Testis (tissue), 3 donors: ENCODE measurements around the gene GARRE1. TPM values are rescaled to one million over a fixed set of nuclear protein-coding genes. Genes with fewer than 3 reads are reported as not detected.

Experiments
- DNase-seq: peaks from one replicate; pipeline ENCODE4 v3.0.0-alpha.2; 2019
- H3K27ac ChIP-seq, 2 donors: fragments of 200-600 bp; sonication (generic); one replicate each; pipeline ENCODE4 v1.5.1; 2019
- H3K27me3 ChIP-seq: fragments of 200-600 bp; sonication (generic); one replicate; pipeline ENCODE4 v1.5.1; 2019
- H3K36me3 ChIP-seq: fragments of 200-600 bp; sonication (generic); one replicate; pipeline ENCODE4 v1.5.1; 2017; ENCODE audit warnings: low read depth; ENCODE audit errors: missing control alignments
- H3K4me1 ChIP-seq: fragments of 200-600 bp; sonication (generic); one replicate; pipeline ENCODE4 v1.5.1; 2019
- H3K4me3 ChIP-seq, 2 donors: fragments of 200-600 bp; sonication (generic); one replicate each; pipeline ENCODE4 v1.5.1; 2017 to 2019
- H3K9me3 ChIP-seq: fragments of 200-600 bp; sonication (generic); one replicate; pipeline ENCODE4 v1.5.1; 2017
- POLR2A ChIP-seq: fragments of 450-650 bp; IDR thresholded peaks from one replicate; pipeline ENCODE4 v1.6.1; 2017; ENCODE audit warnings: antibody characterized with exemption, mild to moderate bottlenecking, moderate library complexity
- WGBS, 2 donors: methylation state at CpG; one replicate each; pipeline ENCODE4 v1.1.5; 2018; 5-methylcytosine and 5-hydroxymethylcytosine counted together
- intact Hi-C: fragments of 100-400 bp; cut with DNase I; formaldehyde crosslinking; loops from one replicate; pipeline ENCODE4 v1.15.1; 2023; ENCODE audit warnings: low total_unique reads
- polyA plus RNA-seq: library from polyadenylated mRNA; stranded (reverse); fragments of 350-450 nt; fragmentation: Illumina TruSeq; extraction: RNeasy Lipid Tissue Mini Kit (QIAGEN cat#74804); gene quantifications from one replicate; pipeline ENCODE4 v1.2.3, GENCODE V29; 2014; ENCODE audit warnings: low read depth, low replicate concordance; ENCODE audit not compliant: insufficient read depth
- total RNA-seq, 2 donors: library from RNA; depleted of rRNA; stranded (reverse); fragments of >200 nt; gene quantifications; one replicate each; pipeline ENCODE4 v1.2.3, GENCODE V29; 2016
- TF ChIP-seq, protein P1 (sequence below), 3 experiments: fragments of 450-650 bp in 2 of 3; fragments of 200-600 bp in 1 of 3; sonication (generic) in 1 of 3; IDR thresholded peaks; one replicate each; pipeline ENCODE4 v1.5.1; 2016 to 2019; ENCODE audit warnings: antibody characterized with exemption in 3 of 3, mild to moderate bottlenecking in 2 of 3, moderate library complexity in 1 of 3

GARRE1 gene
- total and polyA plus RNA-seq, 3 donors from 2014 or later, result 21.1 to 38.4 (median 33.7) TPM

DNA sequence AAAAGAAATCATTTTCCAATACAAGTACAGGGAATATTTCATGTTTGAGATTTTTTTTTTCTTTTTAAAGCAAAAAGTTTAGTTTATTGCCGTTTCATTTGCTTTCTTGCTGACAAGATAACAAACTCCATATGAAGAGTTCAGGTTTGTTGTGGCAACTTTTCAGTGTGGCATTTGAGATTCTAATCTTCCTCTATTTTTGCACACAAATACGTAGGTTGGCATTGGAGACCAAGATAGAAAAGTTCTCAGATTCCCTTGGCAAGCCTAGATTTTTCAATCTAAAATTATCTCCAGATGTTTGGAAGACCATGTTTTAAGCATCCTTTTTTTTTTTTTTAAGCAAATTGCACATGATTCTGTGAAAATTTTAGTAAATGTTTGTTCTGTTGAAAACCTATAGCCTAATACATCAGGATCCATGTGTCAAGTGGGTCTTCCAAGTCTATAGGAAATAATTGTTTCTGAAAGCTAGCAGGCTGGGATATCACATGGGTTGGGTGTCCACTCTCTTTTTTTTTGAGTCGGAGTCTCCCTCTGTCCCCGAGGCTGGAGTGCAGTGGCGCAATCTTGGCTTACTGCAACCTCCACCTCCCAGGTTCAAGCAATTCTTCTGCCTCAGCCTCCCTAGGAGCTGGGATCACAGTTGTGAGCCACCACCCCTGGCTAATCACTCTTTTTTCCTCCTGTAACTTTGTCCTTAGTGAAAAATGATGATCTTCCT lies 2.6 kb downstream of the GARRE1 start:
- Histone ChIP-seq H3K4me1 (peaks cover 10% of the 10 kb centered on the region), H3K27ac (peak overlapping the region in 1 of 2 donors; percentile 30), H3K36me3 (no peaks in the 10 kb centered on the region), H3K27me3 (no peaks in the 10 kb centered on the region), H3K4me3 (no peak overlapping the region), H3K9me3 (no peaks in the 10 kb centered on the region)
- 52 to 58% methylated on average over 5 of the region's 5 CpGs for WGBS, 2 donors
- DNase-seq, result no peak
- no peak for TF ChIP-seq POLR2A
- TF ChIP-seq, protein P1, sequence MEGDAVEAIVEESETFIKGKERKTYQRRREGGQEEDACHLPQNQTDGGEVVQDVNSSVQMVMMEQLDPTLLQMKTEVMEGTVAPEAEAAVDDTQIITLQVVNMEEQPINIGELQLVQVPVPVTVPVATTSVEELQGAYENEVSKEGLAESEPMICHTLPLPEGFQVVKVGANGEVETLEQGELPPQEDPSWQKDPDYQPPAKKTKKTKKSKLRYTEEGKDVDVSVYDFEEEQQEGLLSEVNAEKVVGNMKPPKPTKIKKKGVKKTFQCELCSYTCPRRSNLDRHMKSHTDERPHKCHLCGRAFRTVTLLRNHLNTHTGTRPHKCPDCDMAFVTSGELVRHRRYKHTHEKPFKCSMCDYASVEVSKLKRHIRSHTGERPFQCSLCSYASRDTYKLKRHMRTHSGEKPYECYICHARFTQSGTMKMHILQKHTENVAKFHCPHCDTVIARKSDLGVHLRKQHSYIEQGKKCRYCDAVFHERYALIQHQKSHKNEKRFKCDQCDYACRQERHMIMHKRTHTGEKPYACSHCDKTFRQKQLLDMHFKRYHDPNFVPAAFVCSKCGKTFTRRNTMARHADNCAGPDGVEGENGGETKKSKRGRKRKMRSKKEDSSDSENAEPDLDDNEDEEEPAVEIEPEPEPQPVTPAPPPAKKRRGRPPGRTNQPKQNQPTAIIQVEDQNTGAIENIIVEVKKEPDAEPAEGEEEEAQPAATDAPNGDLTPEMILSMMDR (IDR thresholded peaks at IDR 0.05), result no peak
- intact Hi-C loops, result no loop called here

DNA sequence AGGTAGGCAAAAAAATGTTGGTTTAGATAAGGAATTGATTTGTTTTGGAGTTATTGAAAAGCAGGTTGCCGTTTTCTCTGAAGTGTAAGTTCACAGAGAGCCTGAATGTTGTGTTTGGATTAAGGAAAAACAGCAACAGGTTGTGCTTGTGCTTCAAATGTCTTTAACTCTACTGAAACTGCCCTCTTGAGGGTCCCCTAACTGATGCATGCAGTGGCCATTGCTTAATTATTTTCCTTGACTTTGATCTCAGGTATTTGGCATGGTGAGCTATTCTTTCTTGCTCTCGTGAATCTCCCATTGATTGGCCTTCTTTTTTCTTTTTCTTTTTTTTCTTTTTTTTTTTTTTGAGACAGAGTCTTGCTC lies 3.2 kb downstream of the GARRE1 start:
- Histone ChIP-seq H3K9me3 (no peaks in the 10 kb centered on the region), H3K27me3 (no peaks in the 10 kb centered on the region), H3K4me3 (no peak overlapping the region), H3K4me1 (peaks cover 10% of the 10 kb centered on the region), H3K36me3 (no peaks in the 10 kb centered on the region), H3K27ac (no peak overlapping the region)
- 82 to 86% methylated on average over 2 of the region's 2 CpGs for WGBS, 2 donors
- intact Hi-C loops, result no loop called here
- TF ChIP-seq POLR2A, result no peak
- TF ChIP-seq, protein P1 (IDR thresholded peaks at IDR 0.05), result no peak
- no peak for DNase-seq

DNA sequence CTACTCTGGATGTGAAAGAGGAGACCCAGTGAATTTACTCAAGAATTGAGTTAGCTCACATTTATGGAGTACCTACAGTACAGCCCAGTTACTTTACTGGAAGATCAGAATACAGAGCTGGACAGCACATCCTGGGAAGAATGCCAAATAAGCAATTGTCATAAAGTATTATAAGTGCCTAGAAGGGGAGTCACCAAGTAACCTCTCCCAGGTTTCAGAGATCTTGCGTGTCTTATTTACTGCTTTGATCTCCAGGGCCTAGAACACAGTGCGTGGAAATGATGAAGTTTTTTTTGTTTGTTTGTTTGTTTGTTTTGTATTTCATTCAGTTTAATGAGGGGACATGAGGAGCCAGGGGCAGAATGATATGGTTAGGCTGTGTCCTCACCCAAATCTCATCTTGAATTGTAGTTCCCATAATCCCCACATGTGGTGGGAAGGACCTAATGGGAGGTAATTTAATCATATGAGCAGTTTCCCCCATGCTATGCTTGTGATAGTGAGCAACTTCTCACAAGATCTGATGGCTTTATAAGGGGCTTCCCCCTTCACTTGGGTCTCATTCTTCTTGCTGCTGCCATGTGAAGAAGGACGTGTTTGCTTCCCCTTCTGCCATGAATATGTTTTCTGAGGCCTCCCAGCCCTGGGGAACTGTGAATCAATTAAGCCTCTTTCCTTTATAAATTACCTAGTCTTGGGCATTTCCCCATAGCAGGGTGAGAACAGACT lies 5.2 kb downstream of the GARRE1 start:
- 75 to 84% methylated on average over 3 of the region's 3 CpGs for WGBS, 2 donors
- H3K4me1 ChIP-seq, result peaks cover 5% of the 10 kb centered on the region
- no peak overlapping the region for H3K27ac ChIP-seq
- H3K36me3 ChIP-seq, result no peaks in the 10 kb centered on the region
- TF ChIP-seq, protein P1 (IDR thresholded peaks at IDR 0.05), result no peak
- TF ChIP-seq POLR2A, result no peak
- no peaks in the 10 kb centered on the region for H3K27me3 ChIP-seq
- no peak for DNase-seq
- no peaks in the 10 kb centered on the region for H3K9me3 ChIP-seq
- intact Hi-C loops, result no loop called here
- no peak overlapping the region for H3K4me3 ChIP-seq

DNA sequence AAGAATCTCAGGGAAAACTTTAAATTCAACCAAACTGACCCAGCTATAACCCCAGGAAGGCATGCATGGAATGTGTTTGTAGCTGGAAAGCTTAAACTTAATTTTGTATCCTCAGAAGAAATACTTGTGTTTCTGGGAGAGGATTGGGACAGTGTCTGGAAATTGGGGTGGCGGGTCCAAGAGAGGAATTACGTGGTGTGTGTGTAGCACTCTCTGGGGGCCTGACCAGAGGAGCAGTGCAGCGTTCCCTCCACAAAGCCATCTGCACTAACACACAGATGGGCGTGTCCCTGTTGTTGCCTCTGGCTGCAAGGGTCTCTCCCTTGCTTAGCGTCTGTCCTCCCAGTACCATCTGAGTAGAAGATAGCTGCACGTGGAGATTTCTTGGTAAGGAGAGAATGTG lies 6.4 kb downstream of the GARRE1 start:
- intact Hi-C loops, result no loop called here

More for the DNA sequence above, 6.4 kb downstream of the GARRE1 start:
- Histone ChIP-seq H3K36me3 (no peaks in the 10 kb centered on the region), H3K27ac (no peak overlapping the region), H3K4me1 (peaks cover 5% of the 10 kb centered on the region), H3K27me3 (no peaks in the 10 kb centered on the region), H3K9me3 (no peaks in the 10 kb centered on the region), H3K4me3 (no peak overlapping the region)
- TF ChIP-seq, protein P1 (IDR thresholded peaks at IDR 0.05), result no peak
- no peak for TF ChIP-seq POLR2A
- DNase-seq, result no peak
- 34 to 38% methylated on average over 6 of the region's 6 CpGs for WGBS, 2 donors
